ENCODE measurements around the gene ATN1.
"Not testable (repeated sequence)": the region's sequence is repeated elsewhere in the genome, so short reads cannot be mapped to it uniquely, and the experiment has no call there.

Gene ATN1
- total RNA-seq = 10.8 to 11.1 reads per million in 2 donors

GRCh38 chr12:6927379-6928021, at the start of gene ATN1:
Gene ATN1 (plus strand): TSS chr12:6927959. CDS start chr12:6934002, 6,043 bp downstream.
- peak; percentile 46 for DNase-seq

DNA sequence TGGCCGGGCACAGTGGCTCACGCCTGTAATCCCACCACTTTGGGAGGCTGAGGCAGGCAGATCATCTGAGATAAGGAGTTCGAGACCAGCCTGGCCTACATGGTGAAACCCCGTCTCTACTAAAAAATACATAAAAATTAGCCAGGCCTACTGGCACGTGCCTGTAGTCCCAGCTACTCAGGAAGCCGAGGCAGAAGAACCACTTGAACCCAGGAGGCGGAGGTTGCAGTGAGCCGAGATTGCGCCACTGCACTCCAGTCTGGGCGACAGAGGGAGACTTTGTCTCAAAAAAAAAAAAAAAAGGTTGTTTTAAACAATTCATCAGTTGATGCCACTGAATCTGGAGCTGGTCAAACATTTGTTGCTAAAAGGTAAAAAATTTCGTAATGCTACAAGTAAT, 47.9 kb upstream of the ATN1 start:
- not testable (repeated sequence) for DNase-seq

- DNase-seq = no peak
Observed at GRCh38 chr12:6883252-6883651, 44.5 kb upstream of the ATN1 start.

DNA sequence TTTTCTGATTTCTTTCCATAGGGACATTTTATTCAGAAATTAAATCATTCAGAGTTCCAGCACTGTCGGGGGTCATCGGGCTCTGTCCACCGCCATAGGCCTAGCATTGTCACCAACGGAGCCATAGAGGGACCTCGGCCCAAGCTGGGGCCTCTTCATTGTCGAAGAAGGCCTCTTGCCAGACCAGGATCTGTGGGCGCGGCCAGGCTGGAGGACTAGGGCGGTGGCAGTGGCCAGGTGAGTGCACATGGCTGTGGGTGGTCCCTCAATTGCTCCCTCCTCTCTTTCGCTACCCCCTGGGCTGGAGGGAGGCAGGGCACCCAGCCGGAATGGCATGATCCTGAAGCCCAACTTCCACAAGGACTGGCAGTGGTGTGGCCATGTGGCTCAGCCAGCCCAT, 44.1 kb upstream of the ATN1 start:
- no peak for DNase-seq

GRCh38 chr12:6884539-6884938, 43.2 kb upstream of the ATN1 start:
- DNase-seq = no peak

DNA sequence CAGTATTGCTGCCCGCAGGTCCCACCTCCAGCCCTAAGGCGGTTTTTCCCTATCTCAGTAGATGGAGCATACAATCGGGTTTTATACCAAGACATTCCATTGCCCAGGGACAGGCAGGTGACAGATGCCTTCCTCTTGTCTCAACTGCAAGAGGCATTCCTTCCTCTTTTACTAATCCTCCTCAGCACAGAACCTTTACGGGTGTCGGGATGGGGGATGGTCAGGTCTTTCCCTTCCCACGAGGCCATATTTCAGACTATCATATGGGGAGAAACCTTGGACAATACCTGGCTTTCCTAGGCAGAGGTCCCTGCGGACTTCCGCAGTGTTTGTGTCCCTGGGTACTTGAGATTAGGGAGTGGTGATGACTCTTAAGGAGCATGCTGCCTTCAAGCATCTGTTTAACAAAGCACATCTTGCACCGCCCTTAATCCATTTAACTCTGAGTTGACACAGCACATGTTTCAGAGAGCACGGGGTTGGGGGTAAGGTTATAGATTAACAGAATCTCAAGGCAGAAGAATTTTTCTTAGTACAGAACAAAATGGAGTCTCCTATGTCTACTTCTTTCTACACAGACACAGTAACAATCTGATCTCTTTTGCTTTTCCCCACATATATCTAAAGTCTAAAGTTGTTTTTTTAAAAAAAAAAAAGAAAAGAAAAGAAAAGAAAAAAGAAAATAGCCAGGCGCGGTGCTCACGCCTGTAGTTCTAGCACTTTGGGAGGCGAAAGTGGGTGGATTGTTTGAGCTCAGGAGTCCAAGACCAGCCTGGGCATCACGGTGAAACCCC, 41.4 kb upstream of the ATN1 start:
- not testable (repeated sequence) for DNase-seq

DNA sequence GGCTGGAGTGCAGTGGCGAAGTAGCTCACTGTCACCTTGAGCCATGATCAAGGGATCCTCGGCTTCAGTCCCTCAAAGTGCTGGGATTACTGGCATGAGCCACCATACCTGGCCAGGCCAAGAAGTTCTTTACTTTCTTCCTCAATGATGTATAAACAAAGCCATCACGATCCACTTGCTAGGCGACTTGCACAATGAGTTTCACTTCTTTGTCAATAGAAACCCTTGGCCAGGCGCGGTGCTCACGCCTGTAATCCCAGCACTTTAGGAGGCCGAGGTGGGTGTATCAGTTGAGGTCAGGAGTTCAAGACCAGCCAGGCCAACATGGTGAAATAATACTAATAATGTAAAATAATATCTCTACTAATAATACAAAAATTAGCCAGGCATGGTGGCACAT, 40.3 kb upstream of the ATN1 start:
- no peak for DNase-seq

DNA sequence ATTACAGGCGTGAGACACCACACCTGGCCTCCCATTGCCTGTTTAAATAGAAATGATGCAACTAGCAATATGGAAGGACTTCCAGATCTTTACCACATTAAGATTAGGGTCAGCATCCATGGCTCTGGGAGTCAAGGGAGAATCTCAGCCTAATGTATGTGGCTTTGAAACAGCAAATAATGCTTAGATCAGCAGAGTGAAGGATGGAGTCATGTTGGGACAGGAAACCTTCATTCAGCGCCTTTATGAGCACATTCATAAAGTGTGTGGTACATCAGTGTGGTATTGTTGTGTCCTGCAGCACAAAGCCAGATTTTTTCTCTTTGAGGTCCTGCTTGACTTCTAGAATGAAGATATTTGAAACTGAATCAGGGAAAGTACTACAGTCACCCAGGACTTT, 39.4 kb upstream of the ATN1 start:
- DNase-seq = no peak

DNA sequence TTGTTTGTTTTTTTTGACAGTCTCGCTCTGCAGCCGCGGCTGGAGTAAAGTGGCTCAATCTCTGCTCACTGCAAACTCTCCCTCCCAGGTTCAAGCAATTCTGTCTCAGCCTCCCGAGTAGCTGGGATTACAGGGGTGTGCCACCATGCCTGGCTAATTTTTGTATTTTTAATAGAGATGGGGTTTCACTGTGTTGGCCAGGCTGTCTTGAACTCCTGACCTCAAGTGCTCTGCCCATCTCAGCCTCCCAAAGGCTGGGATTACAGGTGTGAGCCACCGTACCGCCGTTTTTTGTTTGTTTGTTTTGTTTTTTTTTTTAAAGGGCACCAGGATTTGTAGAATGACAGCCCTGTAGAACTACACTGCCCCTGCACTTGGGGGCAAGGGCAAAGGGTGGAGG, 39.0 kb upstream of the ATN1 start:
- not testable (repeated sequence) for DNase-seq

GRCh38 chr12:6889775-6890573, 37.8 kb upstream of the ATN1 start:
- DNase-seq = not testable (repeated sequence)

GRCh38 chr12:6890789-6891645, 36.7 kb upstream of the ATN1 start:
- DNase-seq = peak; percentile 99

GRCh38 chr12:6891646-6892001, 36.1 kb upstream of the ATN1 start:
- DNase-seq = no peak

DNA sequence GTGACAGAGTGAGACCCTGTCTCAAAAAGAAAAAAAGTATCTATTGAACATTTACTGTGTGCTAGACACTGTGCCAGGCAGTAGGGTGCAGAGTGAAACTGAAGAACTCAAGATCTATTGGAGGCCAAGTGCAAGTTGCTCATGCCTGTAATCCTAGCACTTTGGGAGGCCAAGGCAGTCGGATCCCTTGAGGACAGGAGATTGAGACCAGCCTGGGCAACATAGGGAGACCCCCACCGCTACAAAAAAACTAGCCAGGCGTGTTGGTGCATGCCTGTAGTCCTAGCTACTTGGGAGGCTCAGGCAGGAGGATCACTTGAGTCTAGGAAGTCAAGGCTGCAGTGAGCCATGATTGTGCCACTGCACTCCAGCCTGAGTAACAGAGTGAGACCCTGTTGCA, 35.1 kb upstream of the ATN1 start:
- DNase-seq = not testable (repeated sequence)

- DNase-seq = no peak
Observed at GRCh38 chr12:6894321-6894720, 33.4 kb upstream of the ATN1 start.

- no peak for DNase-seq
Observed at GRCh38 chr12:6896846-6897435, 30.8 kb upstream of the ATN1 start.

GRCh38 chr12:6899427-6899826, 28.3 kb upstream of the ATN1 start:
- no peak for DNase-seq

- no peak for DNase-seq
Observed at GRCh38 chr12:6899837-6900519, 27.8 kb upstream of the ATN1 start.

DNA sequence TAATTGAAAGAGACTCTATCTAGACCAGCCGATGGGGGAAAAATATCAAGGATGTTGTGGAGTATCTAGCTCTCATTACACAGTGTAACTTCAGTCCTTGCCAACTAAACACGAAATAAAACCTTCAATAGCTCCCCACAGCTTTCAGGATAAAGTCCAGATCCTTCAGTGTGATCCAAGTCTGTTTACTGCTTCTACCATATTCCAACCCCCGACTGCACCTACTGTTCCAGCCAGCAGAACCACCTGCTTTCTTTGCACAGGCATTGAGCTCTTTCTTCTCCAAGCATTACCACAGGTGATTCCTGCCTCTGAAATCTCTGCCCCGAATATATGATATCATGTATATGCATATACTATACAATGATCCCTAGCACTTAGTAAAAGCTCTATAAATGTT, 25.3 kb upstream of the ATN1 start:
- no peak for DNase-seq

DNA sequence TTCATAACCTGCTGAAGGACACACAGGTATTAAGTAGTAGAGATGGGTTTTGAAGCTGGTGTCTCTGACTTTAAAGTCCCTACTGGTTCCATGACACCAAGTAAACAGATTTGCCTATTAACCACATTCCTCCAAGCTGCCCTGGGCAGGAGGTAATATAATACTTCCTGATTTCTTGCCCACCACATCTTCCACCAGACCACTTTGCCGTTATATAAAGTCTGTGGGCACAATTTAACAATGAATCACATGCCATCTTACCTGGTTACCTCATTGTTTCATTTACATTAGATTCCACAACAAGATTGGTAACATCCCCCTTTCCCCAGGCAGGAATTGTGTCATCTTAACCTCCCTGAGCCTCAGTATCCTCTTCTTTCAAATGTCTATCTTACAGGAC, 24.0 kb upstream of the ATN1 start:
- no peak for DNase-seq

GRCh38 chr12:6904280-6905276, 23.2 kb upstream of the ATN1 start, which contains the start of gene LRRC23:
Gene LRRC23 (plus strand): TSS chr12:6904822. CDS start chr12:6905634, 812 bp downstream.
- DNase-seq = peak; percentile 96

Measured in T-helper 9 cell (primary cell).